NCI-H82 (cell line): ENCODE results near the gene ELF1.

ENCODE experiments used
- DNase-seq: peaks from one replicate; lab custom pipeline; 2025; lab: John Stamatoyannopoulos, UW

The ELF1 gene

DNA sequence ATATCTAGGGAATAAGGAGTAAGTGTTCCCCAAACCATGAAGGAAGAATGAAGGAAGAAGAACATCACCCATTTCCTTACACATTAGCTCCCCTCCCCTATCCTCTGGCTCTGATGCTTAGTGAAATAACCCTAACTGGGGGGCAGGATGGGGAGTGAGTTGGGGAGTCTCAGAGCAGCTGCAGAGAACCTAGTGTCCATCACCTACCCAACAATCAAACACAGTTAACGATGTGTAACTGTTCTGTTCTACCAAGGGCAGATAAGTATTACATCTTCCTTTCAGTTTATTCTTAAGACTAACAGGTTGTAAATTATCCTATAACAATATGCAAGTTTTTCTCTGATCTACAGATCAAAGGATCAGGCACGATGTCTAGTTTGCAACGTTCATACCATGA, 12.8 kb downstream of the ELF1 start:
- DNase-seq, result no peak

DNA sequence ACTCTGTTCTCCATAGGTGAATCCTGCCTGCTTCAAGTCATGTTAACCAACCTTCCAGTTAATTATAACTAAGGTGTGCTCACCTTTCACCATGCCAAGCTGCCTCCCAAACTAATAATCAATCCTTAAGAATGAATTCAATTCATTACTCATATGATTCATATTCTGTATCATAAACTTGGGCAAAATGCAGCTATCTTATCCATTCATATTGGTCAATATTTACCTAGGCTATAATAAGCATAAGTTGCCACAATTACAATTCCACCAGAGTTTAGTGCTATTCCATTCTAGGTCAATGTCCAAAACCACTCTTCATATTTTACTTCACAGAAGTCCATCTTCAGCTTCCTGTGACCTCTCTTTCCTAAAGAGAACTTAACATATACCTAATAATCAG, 13.4 kb downstream of the ELF1 start:
- DNase-seq, result no peak

DNA sequence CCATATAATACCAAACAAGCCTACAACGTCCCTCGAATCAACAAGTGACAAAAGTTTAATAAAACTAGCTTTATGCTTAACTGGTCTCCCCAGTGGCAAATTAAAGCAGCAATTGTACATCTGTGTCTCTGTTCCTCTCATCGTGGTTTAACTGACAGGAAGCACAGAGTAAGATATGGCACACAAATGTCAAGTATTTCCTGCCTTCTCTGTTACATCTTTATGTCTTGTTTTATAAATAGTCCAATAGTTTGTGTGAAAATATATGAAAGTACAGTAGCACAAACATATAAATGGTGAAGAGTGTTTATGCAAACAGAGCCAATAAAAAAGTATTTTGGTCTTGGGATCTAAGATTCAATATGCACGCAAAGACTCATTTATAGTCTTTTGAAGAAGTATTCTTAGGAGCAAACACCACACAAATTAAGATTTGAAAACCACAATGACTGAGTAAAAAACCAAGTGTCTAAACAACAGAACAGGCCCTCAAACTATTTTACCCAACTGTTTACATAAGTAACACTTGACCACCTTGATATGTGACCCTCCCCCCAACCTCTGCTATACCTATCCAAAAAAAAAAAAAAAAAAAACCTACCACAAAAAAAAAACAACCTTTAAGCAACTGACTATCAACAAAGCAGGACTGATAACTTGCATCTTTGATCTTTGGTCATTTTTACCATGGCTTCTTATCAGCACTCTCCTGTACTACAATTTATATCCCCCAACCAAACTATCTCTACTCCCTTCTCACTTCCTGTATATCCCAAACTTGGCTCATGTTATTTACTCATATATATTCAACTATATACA, 14.0 kb downstream of the ELF1 start:
- no peak for DNase-seq

DNA sequence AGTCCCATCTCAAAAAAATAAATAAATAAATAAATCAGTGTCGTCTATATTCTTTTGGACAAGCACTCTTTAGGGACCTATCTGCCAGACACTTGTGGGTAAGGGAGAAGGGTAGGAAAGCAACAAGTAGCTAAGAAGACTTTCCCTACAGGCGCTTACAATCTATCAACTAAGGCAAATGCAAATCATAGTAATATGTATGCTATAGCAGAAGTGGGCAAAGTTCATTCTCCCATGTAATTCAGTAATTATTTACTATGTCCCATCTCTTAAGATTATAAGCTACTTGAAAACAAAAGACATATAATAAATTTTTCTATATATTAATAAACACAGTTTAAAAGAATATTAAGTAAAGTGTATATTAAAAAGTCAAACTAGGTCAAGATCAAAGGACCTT, 16.5 kb downstream of the ELF1 start:
- DNase-seq, result no peak

DNA sequence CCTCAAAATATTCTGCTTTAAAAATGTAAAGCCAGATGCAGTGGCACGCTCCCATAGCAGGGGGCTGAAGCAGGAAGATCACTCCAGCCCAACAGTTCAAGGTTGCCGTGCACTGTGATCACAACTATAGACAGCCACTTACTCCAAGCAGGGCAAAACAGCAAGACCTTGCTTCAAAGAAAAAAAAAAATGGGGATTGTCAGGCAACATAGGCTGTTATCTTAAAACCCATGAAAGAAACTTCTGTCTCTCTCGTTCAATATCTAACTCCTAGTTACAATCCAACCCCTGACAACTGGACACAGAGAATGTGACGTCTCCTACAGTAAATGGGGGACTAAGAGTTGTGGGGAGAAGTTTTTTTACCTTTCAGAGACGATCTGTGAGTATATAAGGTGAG, 17.4 kb downstream of the ELF1 start:
- DNase-seq, result no peak

DNA sequence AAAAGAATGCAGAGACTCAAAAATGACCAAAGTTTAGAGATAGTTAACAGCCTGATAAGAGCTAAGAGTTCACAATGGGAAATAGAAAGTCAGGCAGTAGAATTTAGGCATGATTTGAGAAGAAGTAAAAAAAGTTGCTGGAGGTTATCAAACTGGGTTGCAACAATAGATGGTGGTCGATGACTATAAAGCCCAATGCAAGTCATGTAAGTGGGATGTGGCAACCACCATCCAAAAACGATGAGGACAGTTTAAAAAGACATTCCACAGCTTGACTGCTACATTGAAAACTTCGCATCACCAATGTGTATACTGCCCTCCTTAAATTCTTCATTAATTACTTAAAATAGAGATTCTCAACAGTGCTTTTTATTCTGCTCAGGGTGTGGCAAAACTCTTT, 19.7 kb downstream of the ELF1 start:
- no peak for DNase-seq

DNA sequence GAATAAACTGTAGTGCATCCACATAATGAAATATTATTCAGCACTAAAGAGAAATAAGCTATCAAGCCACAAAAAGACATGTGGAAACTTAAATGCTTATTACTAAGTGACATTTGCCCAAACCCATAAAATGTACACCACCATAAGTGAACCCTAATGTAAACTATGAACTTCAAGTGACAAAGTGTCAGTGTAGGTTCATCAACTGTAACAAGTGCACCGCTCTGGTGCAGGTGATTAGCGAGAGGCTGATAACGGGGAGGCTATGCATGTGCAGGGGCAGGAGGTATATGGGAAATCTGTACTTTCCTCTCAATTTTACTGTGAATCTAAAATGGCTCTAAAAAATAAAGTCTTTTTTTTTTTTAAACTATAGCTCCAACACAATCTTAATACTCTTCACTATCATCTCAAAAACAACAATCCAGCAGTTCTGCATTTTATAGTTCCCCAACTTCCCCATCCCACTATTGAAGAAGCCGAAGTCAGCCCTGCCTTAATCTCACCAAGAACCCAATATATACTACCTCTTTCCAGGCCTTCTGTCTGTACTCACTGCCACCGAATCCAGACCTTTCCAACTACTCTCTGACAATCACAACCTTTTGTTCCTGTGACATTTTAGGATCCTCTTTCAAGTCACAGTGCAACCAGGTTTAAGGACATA, 22.6 kb downstream of the ELF1 start:
- no peak for DNase-seq

DNA sequence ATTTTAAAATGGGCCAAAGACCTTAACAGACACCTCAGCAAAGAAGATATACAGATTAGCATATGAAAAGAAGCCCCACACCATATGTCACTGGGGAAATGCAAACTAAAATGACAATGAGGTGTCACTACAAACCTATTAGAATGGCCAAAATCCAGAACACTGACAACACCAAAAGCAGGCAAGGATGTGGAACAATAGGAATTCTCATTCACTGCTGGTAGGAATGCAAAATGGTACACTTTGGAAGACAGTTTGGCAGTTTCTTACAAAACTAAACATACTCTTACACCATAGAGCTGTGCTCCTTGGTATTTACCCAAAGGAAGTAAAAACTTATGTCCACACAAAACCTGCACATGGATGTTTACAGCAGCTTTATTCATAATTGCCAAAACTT, 23.1 kb downstream of the ELF1 start:
- DNase-seq, result no peak

DNA sequence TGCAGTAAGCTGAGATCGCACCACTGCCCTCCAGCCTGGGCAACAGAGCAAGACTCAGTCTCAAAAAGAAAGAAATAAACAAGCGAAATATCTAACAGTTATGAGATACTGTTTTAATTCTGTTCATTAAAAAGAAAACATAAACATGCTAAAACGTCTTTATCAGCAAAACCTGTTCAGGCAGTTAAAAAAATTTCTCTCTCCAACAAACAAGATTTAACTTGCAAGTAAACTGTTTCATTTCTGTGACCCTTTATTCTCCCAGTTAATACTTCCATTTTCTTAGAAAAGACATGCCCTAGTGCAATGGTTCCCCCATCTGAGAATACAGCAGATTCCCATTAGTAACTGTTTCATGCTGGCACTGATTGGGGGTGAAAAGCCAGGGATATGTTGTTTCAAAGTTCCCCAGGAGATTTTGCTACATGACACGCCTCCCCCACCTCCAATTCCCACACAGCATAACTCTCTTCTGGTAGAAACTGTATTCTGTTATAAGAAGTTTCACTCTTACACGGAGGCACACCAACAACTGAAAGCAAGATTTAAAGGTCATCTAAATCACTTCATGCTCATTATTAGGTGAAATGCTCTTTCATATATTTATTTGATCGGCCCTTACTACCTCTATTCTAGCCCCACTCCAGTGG, 24.4 kb downstream of the ELF1 start:
- DNase-seq, result no peak

DNA sequence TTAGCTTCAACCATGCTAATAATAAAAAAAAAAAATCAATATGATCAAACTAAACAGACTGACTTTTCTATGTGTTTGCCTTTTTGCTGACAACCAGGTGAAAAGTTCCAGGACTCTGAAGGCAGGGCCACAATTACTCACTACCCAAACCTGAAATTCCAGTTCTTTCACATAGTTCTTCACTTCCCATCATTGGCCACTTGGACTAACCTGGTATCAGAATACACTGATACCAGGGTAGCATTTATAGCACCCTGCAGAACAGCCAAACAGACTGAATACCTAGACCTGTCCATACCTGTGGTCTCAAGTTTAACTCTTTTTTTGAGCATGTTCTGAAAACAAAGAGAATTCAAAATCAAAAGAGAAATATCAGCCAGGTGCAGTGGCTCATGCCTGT, 25.1 kb downstream of the ELF1 start:
- no peak for DNase-seq

DNA sequence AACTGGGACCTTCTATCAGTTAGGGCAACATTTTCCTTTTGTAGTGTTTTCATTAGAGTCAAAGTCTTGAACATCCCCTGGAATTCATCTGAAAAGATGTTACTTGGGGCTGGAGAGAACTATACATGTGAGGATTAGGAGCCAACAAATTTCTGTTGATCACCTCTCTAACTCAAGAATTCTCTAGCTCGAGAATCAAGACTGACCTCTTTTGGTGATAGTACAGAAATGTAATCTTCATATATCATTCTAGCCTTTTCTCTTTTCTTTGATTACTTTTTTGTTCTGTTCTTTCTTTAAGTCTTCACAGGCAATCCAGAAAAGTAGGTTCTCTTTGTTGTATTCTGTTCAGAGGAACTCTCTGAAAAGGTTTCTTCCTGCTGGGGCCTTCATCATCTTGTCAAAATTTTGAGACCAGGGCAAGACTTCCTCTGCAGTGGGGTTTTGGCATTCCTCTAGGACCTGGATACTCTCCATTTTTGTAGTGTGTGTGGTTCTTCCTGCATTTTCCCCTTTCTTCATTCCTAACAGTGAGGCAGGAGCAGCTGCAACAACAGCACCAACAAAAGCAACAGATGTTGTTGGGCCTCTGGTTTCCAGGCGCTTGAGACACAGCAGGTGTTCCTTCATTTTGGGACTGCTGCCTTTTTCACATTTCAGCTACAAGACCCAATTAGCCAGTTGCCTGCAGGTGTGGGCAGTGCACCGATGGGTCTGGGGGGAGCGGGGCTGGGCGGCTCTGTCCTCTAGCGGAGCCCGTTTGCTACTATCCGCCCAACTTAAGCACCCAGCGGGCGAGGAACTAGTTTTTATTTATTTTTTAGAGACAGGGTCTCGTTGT, 26.2 kb downstream of the ELF1 start:
- peak; percentile 56 for DNase-seq

DNA sequence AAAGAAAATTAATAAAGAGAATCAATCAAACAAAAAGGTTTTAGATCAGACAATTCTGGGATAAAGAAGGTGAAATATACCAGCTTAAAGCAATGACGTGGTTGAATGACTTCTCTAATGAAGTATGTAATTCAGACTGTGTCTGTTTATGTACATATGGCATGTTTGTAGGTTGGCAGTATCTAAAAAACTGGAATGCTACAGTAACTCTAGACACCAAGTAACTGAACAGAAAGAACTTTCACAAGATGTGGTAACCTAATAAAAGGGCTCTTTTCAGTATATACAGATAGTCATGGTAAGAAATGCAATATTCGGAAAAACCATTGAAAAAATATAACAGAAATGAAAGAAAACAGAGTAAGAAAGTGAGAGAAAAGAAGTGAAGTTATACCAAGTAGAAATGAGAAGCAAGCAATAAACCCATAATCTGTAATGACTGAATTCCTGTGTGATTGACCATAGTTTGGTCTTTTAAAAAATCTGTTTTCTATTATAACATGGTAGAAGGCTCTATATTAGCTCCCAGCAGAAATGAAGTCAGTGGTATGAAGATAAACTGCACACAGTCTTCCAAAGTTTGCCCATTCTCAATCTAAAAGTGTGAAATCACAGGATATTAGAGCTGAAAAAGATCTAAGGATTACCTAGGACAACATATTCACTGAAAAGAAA, 31.4 kb downstream of the ELF1 start:
- no peak for DNase-seq

DNA sequence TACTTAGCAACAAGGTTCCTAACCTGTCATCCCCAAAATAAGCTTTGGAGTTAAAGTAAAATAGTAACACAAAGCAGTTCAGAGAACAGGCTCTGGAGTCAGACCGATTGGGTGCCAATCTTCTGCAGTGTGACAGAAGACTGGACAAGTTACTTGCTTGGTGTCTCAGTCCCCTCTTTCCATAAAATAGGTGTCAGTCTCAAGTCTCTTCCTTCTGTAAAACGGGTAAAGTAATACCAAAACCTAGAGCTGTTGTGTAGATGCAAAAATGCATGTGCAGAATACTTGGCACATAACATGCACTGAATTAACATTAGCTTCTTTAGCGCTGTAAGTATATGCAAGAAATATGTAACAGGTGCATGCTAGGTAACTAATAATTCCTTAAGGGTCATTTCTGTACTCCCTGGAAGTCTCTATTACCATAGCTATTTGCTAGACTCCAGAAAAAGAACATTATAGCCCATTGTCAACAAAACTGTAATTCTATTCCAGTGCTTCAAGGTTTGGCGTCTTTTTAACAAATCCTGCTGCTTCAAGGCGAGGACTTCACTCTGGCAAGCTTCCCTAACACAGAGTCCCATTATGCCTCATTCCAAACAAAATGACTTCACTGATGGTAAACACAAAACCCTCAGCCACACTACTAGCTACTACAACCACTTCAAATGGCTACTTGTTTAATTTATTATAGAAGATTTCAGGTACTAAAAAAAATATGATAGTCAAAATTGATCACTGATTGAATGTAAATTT, 32.8 kb downstream of the ELF1 start:
- no peak for DNase-seq

DNA sequence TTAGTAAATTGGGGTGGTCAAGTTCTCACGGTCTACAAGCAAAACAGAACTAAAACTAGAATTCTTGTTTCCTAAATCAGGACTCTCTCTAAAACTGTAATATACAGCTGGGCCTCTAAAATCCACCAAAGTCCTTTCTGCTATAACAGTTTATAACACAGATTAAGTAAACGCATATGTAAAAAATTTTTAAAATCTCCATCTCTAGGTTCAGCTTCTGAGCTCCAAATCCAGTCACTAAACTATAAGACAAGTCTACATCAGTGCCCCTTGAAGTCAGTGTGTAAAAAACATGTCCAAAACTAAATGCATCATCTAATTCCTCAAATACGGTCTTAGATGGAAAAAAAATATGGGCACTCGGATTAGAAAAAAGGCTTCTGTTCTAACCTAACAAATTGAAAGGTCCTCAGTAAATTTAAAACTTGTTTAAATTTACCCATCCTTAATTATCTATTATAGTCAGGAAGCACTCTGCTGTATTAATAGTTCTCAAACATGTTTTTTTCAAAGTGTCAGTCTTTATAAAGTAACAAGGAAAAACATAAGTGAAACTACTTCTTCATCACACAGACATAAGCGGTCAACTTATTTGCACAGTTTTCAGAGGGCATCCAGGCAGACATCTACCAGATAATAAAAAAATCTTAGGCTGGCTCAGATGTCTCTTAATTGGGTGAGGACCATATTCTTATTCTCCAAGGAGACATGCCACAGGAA, 33.6 kb downstream of the ELF1 start:
- no peak for DNase-seq

DNA sequence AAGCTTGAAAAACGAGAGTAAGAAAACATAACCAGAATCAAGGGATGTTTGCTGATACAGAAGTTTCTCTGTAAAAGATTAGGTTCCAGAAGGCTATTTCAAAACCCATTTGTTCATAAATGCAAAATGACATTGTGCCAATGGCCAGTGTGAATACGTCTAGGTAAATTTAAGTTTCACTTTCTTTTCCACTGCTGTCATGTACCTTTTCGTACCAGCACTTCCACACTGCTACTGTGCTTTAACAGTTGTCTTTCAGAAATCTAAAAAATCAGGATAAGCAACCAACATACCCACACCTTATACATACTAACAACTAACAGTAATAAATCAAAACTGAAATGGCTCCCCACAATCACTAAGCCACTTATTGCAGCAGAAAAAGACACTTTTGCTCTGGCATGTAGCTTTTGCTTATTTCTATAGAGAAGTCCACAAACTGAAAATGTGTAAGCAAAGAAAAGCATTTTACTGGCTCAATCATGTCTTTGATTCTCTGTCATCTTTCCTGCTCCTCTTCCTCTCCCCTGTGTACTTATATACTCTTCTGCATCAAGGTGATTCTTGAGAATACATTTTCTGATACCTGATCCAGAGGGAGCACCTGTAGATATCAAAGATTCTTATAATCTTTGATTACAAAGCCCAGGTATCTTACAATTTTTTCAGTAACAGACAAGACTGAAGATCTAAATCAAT, 34.3 kb downstream of the ELF1 start:
- no peak for DNase-seq

DNA sequence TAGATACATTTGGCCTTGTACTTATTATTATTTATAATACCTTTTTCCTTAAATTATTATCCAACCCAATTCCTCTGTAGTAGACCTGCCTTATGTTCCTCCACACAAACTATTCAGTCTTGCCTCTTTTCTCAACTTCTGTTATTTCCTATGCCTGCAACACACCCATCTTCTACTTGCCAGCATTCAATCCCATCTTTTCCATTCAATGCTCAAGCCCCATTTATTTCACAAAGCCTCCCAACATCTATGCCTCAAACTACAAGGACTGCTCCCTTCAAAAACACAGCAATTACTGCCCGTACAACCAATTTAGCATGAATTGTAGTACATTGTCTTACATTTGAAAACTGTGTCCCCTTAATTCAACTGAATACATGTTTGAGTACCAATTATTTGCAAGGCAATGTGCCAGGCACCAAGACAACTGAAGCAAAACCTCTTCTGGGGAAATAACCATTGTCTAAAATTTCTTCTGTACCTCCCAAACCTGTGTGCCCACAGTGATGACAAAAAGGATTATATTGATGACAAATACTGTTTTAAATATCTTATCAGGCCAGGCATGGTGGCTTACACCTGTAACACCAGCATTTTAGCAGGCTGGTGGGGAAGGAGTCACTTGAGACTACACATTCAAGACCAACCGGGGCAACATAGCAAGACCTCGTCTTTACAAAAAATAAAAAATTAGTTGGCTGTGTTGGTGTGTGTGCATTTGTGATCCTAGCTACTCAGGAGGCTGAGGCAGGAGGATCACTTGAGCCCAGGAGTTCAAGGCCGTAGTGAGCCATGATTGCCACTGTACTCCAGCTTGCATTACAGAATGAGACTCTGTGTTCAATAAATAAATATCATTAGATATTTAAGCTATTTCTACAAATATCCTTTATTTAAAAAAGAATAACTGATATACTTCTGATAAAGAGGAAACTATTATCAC, 35.1 kb downstream of the ELF1 start:
- DNase-seq, result no peak

DNA sequence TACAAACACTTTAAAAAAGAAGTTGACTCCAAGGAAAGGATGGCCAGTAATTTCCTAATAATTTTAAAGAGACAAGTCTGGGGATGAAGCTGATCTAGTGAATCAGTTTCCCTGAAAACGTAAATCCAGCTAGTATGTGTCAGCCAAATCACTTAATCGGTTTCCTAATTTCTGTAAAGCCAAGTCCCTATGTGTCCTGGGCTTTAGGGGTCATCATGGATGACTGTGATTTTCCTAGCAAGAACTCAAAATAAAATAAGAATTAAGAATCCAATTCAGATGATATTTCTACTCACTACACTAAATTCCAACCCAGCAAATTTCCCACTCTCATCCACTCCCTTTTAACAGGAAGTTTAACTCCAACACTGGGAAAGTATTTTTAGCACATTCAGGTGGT, 35.9 kb downstream of the ELF1 start:
- peak; percentile 9 for DNase-seq

DNA sequence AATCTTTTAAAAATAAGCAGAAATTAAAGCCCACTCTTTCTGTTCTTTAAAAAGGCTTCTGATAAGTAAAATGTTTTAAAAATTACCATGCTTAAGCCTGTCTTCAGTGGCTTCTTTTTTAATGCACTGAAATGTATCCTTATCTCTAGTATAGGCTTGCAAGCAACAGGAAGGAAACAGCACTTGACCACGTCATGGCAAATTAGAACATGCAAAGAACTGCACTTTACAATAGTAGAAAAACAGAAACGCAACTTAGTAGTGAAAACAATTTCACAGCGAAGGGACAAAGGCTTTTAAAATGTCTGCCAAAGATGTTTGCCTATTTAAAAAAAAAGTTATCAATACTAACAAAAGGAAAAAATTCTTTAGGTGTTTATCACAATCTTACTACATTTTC, 36.3 kb downstream of the ELF1 start:
- no peak for DNase-seq

DNA sequence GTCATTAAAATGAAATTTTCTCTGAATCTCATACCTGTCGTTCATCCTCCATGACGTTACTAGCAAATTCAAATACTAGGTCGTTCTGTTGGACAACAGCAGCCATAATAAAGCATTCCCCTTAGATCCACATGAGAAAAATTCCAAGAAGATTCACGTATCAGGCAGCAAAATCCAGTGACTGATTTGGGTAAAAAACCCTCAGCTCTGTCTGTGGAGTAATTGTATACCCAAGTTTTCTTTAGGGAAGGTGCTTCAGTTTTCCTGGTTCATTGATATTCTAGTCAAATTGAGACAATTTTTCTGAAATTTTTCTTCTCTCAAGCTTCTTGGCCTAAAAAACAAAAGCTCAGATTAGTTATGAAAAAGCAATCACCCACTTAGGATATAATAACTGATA, 37.2 kb downstream of the ELF1 start:
- no peak for DNase-seq
